Measurements from ENCODE around the gene GABPA.
"Not testable (repeated sequence)": the region's sequence is repeated elsewhere in the genome, so short reads cannot be mapped to it uniquely, and the experiment has no call there.

GABPA gene

GRCh38 chr21:25742900-25743299 lies 8.1 kb downstream of the GABPA start:
- no peak for DNase-seq

- DNase-seq = no peak
Observed at GRCh38 chr21:25744854-25745253, 10.1 kb downstream of the GABPA start.

- no peak for DNase-seq
Observed at GRCh38 chr21:25750085-25750484, 15.3 kb downstream of the GABPA start.

DNA sequence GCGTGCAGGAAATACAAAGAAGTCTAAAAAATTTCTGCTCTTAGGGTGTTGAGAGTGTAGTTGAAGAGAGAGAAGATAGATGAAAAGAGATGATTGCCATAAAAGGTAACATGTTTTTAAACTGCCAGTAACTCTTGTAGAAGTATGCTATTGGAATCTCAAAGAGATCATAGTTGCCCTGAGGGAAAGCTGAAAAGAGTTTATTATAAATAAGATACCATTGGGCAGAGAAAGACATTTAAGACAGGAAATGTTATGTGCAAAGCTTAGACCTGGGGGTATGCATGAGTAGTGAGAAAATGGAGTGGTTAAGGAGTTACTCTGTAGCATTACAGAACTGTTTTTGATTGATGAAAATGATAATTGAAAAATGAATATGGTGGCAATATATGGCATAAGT lies 17.6 kb downstream of the GABPA start:
- DNase-seq = no peak

DNA sequence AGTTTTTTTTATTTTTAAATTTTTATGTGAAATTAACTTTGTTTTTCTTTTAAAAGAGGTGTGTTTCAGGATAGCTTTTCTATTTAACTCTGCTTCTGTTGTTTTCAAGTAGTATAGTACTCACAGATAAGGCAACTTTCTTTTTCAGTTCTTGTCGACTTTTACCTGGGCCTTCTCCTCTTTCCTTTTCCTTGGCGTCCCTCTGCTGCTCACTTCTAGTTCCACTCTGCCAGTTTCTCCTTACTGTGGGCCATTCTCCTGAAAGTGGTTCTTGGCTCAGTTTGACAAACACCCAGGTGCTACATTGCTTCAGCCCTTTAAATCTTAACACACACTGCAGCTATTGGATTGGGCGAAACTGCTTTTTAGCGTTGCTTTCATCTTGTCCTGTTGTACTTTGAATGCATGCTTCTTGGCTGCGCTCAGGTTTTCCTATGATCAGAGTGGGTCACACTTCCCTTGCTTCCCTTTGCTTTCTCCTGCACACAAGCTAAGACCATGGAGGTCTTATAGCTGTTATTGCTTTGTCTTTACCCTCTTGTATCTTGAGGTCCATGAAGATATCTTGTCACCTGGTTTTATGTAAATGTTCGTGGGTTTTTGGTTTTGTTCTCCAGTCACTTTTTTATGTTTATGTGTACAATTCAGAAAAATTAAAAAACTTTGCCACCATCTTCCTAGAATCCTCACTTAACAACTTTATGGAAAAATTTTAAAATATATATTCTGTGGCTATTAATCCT lies 21.6 kb downstream of the GABPA start:
- DNase-seq = no peak

DNA sequence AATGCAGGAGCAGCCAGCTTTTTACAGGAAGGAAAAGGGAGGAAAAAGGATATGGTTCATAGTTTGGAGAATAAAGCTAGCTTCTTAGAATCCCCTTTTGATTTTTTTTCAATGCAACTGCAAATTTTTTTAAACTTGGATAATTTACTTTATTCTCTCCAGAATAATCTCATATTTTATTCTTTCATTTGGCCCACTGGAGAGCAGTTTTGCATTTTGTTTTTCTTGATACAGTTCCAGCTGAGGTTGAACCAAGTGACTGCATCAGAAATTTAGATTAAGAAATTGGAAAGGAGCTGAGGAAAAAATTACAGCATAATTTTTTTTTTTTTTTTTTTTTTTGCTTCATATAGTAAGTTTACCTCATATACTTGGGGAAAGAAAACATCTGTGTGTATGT lies 22.8 kb downstream of the GABPA start:
- no peak for DNase-seq

DNA sequence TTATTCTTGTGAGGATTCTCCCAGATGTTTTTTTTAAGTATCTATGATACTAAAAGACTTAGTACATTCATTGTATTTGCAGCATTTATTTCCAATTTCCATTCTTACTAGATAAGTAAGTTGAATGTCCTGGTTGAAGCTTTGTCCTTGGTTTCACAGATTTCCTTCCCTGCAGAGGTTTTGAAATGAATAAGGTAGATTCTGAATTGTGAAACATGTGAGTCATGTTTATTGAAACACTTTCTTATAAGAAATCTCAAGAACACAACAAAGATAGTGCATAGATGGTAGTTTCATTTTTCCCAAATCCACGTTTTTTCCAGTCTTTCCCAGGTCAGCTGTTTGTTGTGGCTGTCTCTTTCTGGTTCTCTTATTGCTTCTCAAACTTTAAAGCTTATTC lies 24.8 kb downstream of the GABPA start:
- no peak for DNase-seq

DNA sequence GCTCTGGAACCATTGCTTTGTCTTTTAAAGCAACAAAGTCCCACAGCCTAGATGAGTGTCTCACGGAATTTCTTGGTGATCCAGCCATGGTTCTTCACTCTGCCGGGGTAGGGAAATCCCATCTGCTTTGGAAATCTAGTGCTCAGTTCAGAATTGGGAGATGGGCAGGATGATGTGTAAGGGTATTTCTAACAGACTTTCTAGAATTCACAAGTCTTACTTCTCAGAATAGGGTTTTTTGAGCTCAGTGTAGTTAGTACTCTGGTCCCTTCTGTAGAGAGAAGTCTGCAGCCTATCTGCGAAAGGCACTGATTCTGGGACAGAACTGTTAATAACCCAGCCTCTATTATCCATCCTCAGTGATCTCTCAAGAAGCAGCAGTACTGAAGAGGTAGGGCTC lies 25.3 kb downstream of the GABPA start:
- no peak for DNase-seq

GRCh38 chr21:25760677-25761076 lies 25.9 kb downstream of the GABPA start:
- DNase-seq = no peak

GRCh38 chr21:25764065-25764464 lies 29.3 kb downstream of the GABPA start:
- no peak for DNase-seq

- no peak for DNase-seq
Observed at GRCh38 chr21:25767921-25768320, 33.1 kb downstream of the GABPA start.

DNA sequence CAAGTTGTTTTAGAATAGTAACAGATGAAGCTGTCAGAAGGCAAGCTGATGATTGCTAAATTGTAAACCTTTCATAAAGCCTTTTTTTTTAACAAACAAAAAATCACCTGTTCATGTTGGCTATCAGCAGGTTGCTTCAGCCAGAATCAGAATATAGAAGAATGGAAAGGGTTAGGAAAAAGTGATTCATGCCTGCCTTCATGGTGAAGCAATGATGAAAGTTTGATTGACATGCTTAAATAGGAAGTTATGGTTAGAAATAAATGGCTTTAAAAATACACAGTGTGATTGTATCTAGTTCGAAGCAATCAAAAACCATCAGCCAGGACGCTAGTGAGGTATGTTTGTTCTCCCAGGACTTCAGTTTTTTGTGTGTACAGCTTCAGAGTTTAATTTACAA lies 37.9 kb downstream of the GABPA start:
- DNase-seq = no peak

- no peak for DNase-seq
Observed at GRCh38 chr21:25776440-25776839, 41.7 kb downstream of the GABPA start.

DNA sequence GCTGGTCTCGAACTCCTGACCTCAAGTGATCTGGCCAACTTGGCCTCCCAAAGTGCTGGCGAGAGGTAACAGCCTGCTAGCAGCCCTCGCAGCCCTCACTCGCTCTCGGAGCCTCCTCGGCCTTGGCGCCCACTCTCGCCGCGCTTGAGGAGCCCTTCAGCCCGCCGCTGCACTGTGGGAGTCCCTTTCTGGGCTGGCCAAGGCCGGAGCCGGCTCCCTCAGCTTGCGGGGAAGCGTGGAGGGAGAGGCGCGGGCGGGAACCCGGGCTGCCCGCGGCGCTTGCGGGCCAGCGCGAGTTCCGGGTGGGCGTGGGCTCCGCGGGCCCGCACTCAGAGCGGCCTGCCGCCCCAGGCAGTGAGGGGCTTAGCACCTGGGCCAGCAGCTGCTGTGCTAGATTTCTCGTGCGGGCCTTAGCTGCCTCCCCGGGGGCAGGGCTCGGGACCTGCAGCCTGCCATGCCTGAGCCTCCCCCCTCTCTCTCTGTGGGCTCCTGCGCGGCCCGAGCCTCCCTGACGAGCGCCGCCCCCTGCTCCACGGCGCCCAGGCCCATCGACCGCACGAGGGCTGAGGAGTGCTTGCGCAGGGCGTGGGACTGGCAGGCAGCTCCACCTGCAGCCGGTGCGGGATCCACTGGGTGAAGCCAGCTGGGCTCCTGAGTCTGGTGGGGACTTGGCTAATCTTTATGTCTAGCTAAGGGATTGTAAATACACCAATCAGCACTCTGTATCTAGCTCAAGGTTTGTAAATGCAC lies 43.5 kb downstream of the GABPA start:
- DNase-seq = not testable (repeated sequence)

DNA sequence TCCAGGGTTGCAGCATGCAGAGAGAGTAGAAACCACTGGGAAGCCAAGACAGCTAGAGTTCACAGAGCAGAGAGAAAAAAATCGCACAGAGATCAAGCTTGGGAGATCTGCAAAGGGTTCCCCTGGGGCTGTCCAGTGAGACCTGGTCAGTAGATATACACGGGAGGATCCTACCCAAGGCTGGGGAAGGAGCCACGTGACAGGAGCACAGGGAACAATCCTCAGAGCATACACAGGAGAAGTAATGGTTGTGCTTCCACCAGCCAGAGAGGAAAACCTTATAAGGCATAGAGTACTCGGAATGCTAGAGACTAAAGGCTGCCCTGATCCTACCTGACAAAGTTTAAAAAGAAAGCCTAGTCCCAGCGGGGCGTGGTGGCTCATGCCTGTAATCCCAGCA lies 53.9 kb downstream of the GABPA start:
- no peak for DNase-seq

GRCh38 chr21:25790122-25790877 lies 55.5 kb downstream of the GABPA start:
- DNase-seq = no peak

DNA sequence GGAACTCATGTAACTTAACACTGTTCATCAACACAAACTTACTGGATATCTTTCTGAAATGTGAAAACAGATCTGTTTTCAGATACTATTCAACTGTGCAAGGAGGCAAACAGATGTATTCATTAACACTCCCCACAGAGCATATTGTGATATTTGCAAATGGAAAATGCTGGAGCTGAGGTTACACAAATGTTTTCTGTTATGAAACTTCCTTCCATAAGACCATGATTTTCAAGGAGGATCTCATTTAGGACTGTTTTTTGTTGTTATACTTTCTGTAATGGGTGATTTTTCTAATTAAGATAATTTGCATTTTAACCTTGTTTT lies 56.1 kb downstream of the GABPA start:
- no peak for DNase-seq

DNA sequence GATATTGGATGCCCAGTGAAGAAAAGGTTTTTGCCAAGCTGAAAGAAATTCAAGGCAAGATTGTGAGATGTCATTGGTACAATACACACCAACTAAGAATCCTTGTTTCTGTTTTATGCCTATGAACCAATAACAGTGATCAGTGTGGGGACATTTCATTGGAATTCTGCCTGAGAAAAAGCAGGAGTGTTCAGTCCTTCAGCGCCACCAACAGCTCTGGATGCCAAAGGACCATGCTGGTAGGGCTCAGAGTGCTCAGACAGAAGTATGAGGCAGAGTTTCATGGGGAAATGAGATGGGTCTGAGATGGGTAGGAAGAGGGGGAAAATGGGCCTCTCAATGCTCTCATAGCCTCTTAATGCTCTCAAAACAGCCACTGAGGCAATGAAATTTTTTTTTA lies 56.5 kb downstream of the GABPA start:
- DNase-seq = no peak

GRCh38 chr21:25801217-25802014 lies 66.6 kb downstream of the GABPA start:
- peak; percentile 80 to 81 for DNase-seq

GRCh38 chr21:25806060-25806459 lies 71.3 kb downstream of the GABPA start:
- no peak for DNase-seq

DNA sequence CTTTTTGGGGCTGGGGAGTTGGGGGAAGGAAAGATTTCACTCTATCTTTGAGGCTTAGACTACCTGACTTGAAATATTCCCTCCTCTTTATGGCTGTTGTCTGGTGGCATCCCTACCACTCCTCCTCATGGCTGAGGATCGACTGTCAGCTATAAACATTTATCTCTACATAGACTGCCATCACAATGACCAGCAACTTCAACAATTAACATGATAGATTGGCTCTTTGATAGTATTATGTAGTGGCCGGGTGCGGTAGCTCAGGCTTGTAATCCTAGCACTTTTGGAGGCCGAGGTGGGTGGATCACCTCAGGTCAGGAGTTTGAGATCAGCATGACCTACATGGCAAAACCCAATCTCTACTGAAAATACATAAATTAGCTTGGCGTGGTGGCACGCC lies 72.4 kb downstream of the GABPA start:
- no peak for DNase-seq

DNA sequence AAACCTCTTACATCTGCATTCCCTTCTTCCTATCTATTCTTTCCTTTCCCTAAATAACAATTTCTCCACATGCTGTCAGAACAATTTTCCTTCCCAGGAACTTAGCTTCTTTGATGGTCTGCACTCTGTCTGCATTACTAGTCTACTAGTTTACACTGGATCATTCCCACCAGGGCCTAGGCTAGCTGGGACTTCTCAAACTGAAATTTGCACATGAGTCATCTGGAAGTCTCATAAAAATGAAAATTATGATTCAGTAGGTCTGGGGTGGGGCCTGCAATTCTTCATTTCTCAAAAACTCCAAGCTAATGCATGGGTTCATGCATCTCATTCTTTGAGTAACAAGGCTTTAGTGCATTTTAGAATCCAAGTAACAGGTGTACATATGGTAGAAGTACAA lies 74.2 kb downstream of the GABPA start:
- no peak for DNase-seq

- no peak for DNase-seq
Observed at GRCh38 chr21:25811186-25811585, 76.4 kb downstream of the GABPA start.

Data from activated CD4-positive, alpha-beta T cell treated with anti-CD3 and anti-CD28 coated beads, Interleukin-2, amount 50 U/mL, for 4 hours (primary cell).